Natural killer cell (primary cell): Measurements from ENCODE around the gene LRCH1. TPM values are rescaled to one million over a fixed set of nuclear protein-coding genes. Genes with fewer than 3 reads are reported as not detected.

Experiments
- ATAC-seq, 3 donors: fragments of 150-1000 bp in 2 of 3; fragments of 200-7000 bp in 1 of 3; cut with Tn5 transposase; 1 replicate in 1 of 3; 2 replicates in 2 of 3; pipeline ENCODE4 v1.10.0; 2021; ENCODE audit warnings: mild to moderate bottlenecking in 2 of 3, moderate library complexity in 2 of 3
- DNase-seq, 2 donors: peaks; one replicate each; pipeline versions ENCODE4 v3.0.0 to v3.0.0-alpha.2; 2013 to 2021; ENCODE audit warnings: mixed read lengths in 1 of 2
- H3K27ac ChIP-seq: one replicate; pipeline ENCODE4 v1.5.1; 2013; ENCODE audit warnings: mild to moderate bottlenecking, low read length
- H3K27me3 ChIP-seq: one replicate; pipeline ENCODE4 v1.6.1; 2013; ENCODE audit warnings: low read length; ENCODE audit not compliant: control insufficient read depth, insufficient read depth
- H3K36me3 ChIP-seq: one replicate; pipeline ENCODE4 v1.6.1; 2013; ENCODE audit warnings: low read length; ENCODE audit not compliant: control insufficient read depth, insufficient read depth
- H3K4me1 ChIP-seq: one replicate; pipeline ENCODE4 v1.6.1; 2013; ENCODE audit warnings: low read length; ENCODE audit not compliant: control insufficient read depth, insufficient read depth
- H3K4me3 ChIP-seq: one replicate; pipeline ENCODE4 v1.5.1; 2013; ENCODE audit warnings: low read length
- H3K9me3 ChIP-seq: one replicate; pipeline ENCODE4 v1.6.1; 2013; ENCODE audit warnings: low read length; ENCODE audit not compliant: control insufficient read depth, insufficient read depth
- H3K27ac Mint-ChIP-seq, 2 donors: one replicate each; pipeline ENCODE4 v1.8.0; 2022; ENCODE audit warnings: mild to moderate bottlenecking in 2 of 2, mixed read lengths in 2 of 2, moderate library complexity in 1 of 2
- H3K27me3 Mint-ChIP-seq, 2 donors: one replicate each; pipeline ENCODE4 v1.8.0; 2022; ENCODE audit warnings: low read depth in 2 of 2, mixed read lengths in 2 of 2
- H3K36me3 Mint-ChIP-seq: one replicate; pipeline ENCODE4 v1.8.0; 2022; ENCODE audit warnings: mixed read lengths
- H3K4me1 Mint-ChIP-seq, 2 donors: one replicate each; pipeline ENCODE4 v1.8.0; 2022; ENCODE audit warnings: mixed read lengths in 2 of 2
- H3K4me3 Mint-ChIP-seq: one replicate; pipeline ENCODE4 v1.8.0; 2022; ENCODE audit warnings: mild to moderate bottlenecking, moderate library complexity, mixed read lengths
- H3K9me3 Mint-ChIP-seq, 2 donors: one replicate each; pipeline ENCODE4 v1.8.0; 2022; ENCODE audit warnings: mixed read lengths in 2 of 2
- CTCF ChIP-seq: fragments of 200-600 bp; IDR thresholded peaks from one replicate; pipeline ENCODE4 v1.8.0; 2022; ENCODE audit warnings: antibody characterized with exemption
- WGBS: methylation state at CpG from one replicate; pipeline ENCODE4 v1.1.7; 2013; ENCODE audit warnings: missing lambda C conversion rate; ENCODE audit not compliant: insufficient coverage; 5-methylcytosine and 5-hydroxymethylcytosine counted together
- intact Hi-C: fragments of 100-400 bp; cut with micrococcal nuclease; formaldehyde crosslinking; loops from one replicate; pipeline ENCODE4 v1.14.2; 2022
- total RNA-seq, 4 donors: library from RNA; stranded (reverse); fragments of 120-200 nt in 1 of 4; gene quantifications; one replicate each; pipeline versions ENCODE4 v1.2.3 to v1.2.4, GENCODE V29; 2013 to 2022

The LRCH1 gene
- total RNA-seq, 3 donors from 2014 or later (not counting 1 experiment from before 2014, with no cell fraction given) = 23.7 to 32.2 (median 29.6) TPM

- no peak overlapping the region for H3K27ac ChIP-seq
- WGBS = 99% methylated on average over 7 of the region's 7 CpGs
- H3K4me3 ChIP-seq = no peak overlapping the region
- TF ChIP-seq CTCF = no peak
- Mint-ChIP-seq H3K27me3 (no peaks in the 10 kb centered on the region), H3K4me3 (no peak overlapping the region), H3K9me3 (no peaks in the 10 kb centered on the region), H3K36me3 (no peaks in the 10 kb centered on the region), H3K4me1 (peaks cover 62 to 64% of the 10 kb centered on the region in 2 donors), H3K27ac (peak overlapping the region; percentile 81 to 84)
- DNase-seq (no peak), ATAC-seq (no peak)
- intact Hi-C loops = no loop called here
- H3K9me3 ChIP-seq = no peaks in the 10 kb centered on the region
- H3K4me1 ChIP-seq = peaks cover 9% of the 10 kb centered on the region
- no peaks in the 10 kb centered on the region for H3K27me3 ChIP-seq
- H3K36me3 ChIP-seq = no peaks in the 10 kb centered on the region
Measured at GRCh38 chr13:46628622-46629365, 75.8 kb downstream of the LRCH1 start.

GRCh38 chr13:46629811-46630413, 76.9 kb downstream of the LRCH1 start:
- H3K27me3 Mint-ChIP-seq = no peaks in the 10 kb centered on the region
- H3K4me1 Mint-ChIP-seq = peaks cover 64% of the 10 kb centered on the region in 2 donors
- DNase-seq (no peak), ATAC-seq (no peak)
- Histone ChIP-seq H3K9me3 (no peaks in the 10 kb centered on the region), H3K27me3 (no peaks in the 10 kb centered on the region), H3K4me1 (peaks cover 9% of the 10 kb centered on the region), H3K4me3 (no peak overlapping the region), H3K27ac (no peak overlapping the region), H3K36me3 (no peaks in the 10 kb centered on the region)
- intact Hi-C loops = loop anchor here (5.0 kb wide), 1 partner anchor 37 kb away; no protein-coding TSS in a partner anchor
- TF ChIP-seq CTCF = no peak
- no CpG with 5 or more reads among the region's 1 CpG for WGBS
- H3K4me3 Mint-ChIP-seq = no peak overlapping the region
- H3K9me3 Mint-ChIP-seq = no peaks in the 10 kb centered on the region
- H3K27ac Mint-ChIP-seq = peak overlapping the region; percentile 81 to 84
- no peaks in the 10 kb centered on the region for H3K36me3 Mint-ChIP-seq

- Histone ChIP-seq H3K27ac (no peak overlapping the region), H3K4me3 (no peak overlapping the region), H3K27me3 (no peaks in the 10 kb centered on the region), H3K4me1 (peaks cover 3% of the 10 kb centered on the region), H3K9me3 (no peaks in the 10 kb centered on the region), H3K36me3 (no peaks in the 10 kb centered on the region)
- Mint-ChIP-seq H3K9me3 (no peaks in the 10 kb centered on the region), H3K4me1 (peaks cover 60 to 61% of the 10 kb centered on the region in 2 donors), H3K27me3 (no peaks in the 10 kb centered on the region), H3K36me3 (no peaks in the 10 kb centered on the region), H3K4me3 (no peak overlapping the region), H3K27ac (peak overlapping the region; percentile 81 to 84)
- intact Hi-C loops = loop anchor here (5.0 kb wide), 1 partner anchor 37 kb away; no protein-coding TSS in a partner anchor
- DNase-seq (no peak), ATAC-seq (no peak)
- 0% methylated on average over 1 of the region's 1 CpG for WGBS
- TF ChIP-seq CTCF = no peak
Measured at GRCh38 chr13:46630431-46631178, 77.6 kb downstream of the LRCH1 start.
